ENCODE results near the gene CAPN1. TPM values are rescaled to one million over a fixed set of nuclear protein-coding genes. Genes with fewer than 3 reads are reported as not detected.

The CAPN1 gene
- total and polyA plus RNA-seq, 9 of the 15 experiments (the other 6 are each of a cell fraction or from before 2014, with no cell fraction given): 3.5 to 199 (median 61.6) TPM

DNA sequence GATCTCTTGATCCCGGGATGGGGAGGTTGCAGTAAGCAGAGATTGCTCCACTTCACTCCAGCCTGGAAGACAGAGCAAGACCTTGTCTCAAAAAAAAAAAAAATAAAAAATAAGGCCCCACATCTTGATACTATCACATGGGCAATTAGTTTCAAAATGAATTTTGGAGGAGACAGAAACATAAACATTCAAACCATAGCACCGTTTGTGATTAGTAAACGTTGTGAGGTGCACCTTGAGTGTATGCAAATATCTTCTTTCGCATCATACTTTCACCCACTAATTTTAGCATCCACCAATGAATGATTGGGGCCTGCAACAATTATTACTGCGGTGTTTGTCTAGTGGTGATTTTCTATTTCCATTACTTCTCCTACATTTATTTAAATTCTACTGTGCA is 22.7 kb upstream of the CAPN1 start:
- Histone ChIP-seq H3K9ac (ENCODE audit: insufficient read depth in 1 of 2, low read depth in 2 of 2, low read length in 2 of 2) (no peak overlapping the region), H4K20me1 (replicated peaks; ENCODE audit: control insufficient read depth, insufficient read depth, low read length) (no peaks in the 10 kb centered on the region), H3K4me3 (no peak overlapping the region), H3K27ac (ENCODE audit: extremely low read depth, low read depth, low read length) (no peak overlapping the region), H3K9me3 (replicated peaks; ENCODE audit: control insufficient read depth, insufficient read depth, low read depth, low read length) (no peaks in the 10 kb centered on the region), H3K4me1 (replicated peaks in 1 of 2; ENCODE audit: control insufficient read depth in 2 of 2, insufficient read depth in 2 of 2, low read length in 2 of 2) (peaks cover 0 to 2% of the 10 kb centered on the region in 2 experiments; a peak in 1 of 5 replicates), H3K9me1 (ENCODE audit: control insufficient read depth, insufficient read depth, low read length) (no peaks in the 10 kb centered on the region), H3K79me2 (ENCODE audit: control insufficient read depth, insufficient read depth, low read length) (no peaks in the 10 kb centered on the region), H3K4me2 (ENCODE audit: insufficient read depth, low read length) (no peak overlapping the region), H2AFZ (ENCODE audit: low read depth, low read length) (no peak overlapping the region), H3K36me3 (ENCODE audit: control insufficient read depth, insufficient read depth, low read length) (no peaks in the 10 kb centered on the region), H3K27me3 (ENCODE audit: control insufficient read depth in 2 of 2, insufficient read depth in 2 of 2, low read length in 2 of 2) (no peaks in the 10 kb centered on the region)
- CTCF ChIA-PET (ENCODE audit: low intra/inter-chr PET ratio): no interaction called here
- TF ChIP-seq ZNF584 (CRISPR knock-in tag; IDR thresholded peaks at IDR 0.05; ENCODE audit: low read depth): no peak
- TF ChIP-seq CXXC5 (CRISPR knock-in tag; IDR thresholded peaks at IDR 0.05): no peak
- TF ChIP-seq ZNF24 (IDR thresholded peaks at IDR 0.05): no peak
- no peak for TF ChIP-seq SREBF1 (IDR thresholded peaks at IDR 0.05; ENCODE audit: borderline replicate concordance, low read depth, low read length)
- TF ChIP-seq COPS2 (conservative IDR thresholded peaks at IDR 0.05): no peak
- TF ChIP-seq POLR2H (tag; IDR thresholded peaks at IDR 0.05; ENCODE audit: low read depth): no peak
- TF ChIP-seq MTF1 (CRISPR knock-in tag; IDR thresholded peaks at IDR 0.05; ENCODE audit: borderline replicate concordance): no peak
- no peak for TF ChIP-seq SRF (CRISPR knock-in tag; IDR thresholded peaks at IDR 0.05)
- TF ChIP-seq ZBTB5 (IDR thresholded peaks at IDR 0.05): no peak
- TF ChIP-seq, protein P1, sequence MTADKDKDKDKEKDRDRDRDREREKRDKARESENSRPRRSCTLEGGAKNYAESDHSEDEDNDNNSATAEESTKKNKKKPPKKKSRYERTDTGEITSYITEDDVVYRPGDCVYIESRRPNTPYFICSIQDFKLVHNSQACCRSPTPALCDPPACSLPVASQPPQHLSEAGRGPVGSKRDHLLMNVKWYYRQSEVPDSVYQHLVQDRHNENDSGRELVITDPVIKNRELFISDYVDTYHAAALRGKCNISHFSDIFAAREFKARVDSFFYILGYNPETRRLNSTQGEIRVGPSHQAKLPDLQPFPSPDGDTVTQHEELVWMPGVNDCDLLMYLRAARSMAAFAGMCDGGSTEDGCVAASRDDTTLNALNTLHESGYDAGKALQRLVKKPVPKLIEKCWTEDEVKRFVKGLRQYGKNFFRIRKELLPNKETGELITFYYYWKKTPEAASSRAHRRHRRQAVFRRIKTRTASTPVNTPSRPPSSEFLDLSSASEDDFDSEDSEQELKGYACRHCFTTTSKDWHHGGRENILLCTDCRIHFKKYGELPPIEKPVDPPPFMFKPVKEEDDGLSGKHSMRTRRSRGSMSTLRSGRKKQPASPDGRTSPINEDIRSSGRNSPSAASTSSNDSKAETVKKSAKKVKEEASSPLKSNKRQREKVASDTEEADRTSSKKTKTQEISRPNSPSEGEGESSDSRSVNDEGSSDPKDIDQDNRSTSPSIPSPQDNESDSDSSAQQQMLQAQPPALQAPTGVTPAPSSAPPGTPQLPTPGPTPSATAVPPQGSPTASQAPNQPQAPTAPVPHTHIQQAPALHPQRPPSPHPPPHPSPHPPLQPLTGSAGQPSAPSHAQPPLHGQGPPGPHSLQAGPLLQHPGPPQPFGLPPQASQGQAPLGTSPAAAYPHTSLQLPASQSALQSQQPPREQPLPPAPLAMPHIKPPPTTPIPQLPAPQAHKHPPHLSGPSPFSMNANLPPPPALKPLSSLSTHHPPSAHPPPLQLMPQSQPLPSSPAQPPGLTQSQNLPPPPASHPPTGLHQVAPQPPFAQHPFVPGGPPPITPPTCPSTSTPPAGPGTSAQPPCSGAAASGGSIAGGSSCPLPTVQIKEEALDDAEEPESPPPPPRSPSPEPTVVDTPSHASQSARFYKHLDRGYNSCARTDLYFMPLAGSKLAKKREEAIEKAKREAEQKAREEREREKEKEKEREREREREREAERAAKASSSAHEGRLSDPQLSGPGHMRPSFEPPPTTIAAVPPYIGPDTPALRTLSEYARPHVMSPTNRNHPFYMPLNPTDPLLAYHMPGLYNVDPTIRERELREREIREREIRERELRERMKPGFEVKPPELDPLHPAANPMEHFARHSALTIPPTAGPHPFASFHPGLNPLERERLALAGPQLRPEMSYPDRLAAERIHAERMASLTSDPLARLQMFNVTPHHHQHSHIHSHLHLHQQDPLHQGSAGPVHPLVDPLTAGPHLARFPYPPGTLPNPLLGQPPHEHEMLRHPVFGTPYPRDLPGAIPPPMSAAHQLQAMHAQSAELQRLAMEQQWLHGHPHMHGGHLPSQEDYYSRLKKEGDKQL (CRISPR knock-in tag; IDR thresholded peaks at IDR 0.05; ENCODE audit: borderline replicate concordance): no peak
- no peak for TF ChIP-seq CHD1 (IDR thresholded peaks at IDR 0.05; ENCODE audit: low read length)
- no peak for TF ChIP-seq GATAD2B (IDR thresholded peaks at IDR 0.05; ENCODE audit: borderline replicate concordance)
- TF ChIP-seq JUND (IDR thresholded peaks at IDR 0.05; ENCODE audit: borderline replicate concordance, low read depth, low read length): no peak
- no peak for TF ChIP-seq JUND (tag; IDR thresholded peaks at IDR 0.05; ENCODE audit: borderline replicate concordance, low read depth, low read length)
- no peak for TF ChIP-seq NFATC3 (IDR thresholded peaks at IDR 0.05)
- BruUV-seq (replicated peaks): no TSS peak
- intact Hi-C loops (cut with micrococcal nuclease): no loop called here
- POLR2A ChIA-PET: interaction anchor here (5.4 kb wide), 1 partner anchor 11 kb away, joined by 39 read pairs; the partner anchor contains the start of gene SPDYC
- WGBS (ENCODE audit: insufficient coverage, low coverage, missing lambda C conversion rate): 33% methylated on average over 5 of the region's 5 CpGs
- no peak for DNase-seq (ENCODE audit: extremely low read depth in 1 of 4, low spot score in 3 of 4)
- no peak for FAIRE-seq
- in situ Hi-C loops (cut with MboI): no loop called here
- no peak for ATAC-seq

Data from K562 (cell line).